T-helper 9 cell (primary cell): Measurements from ENCODE around the gene CCDC107.
"Not testable (repeated sequence)": the region's sequence is repeated elsewhere in the genome, so short reads cannot be mapped to it uniquely, and the experiment has no call there.

Experiments used
- DNase-seq: peaks from one replicate; pipeline ENCODE4 v3.0.0-alpha.2; 2020

Gene CCDC107

DNA sequence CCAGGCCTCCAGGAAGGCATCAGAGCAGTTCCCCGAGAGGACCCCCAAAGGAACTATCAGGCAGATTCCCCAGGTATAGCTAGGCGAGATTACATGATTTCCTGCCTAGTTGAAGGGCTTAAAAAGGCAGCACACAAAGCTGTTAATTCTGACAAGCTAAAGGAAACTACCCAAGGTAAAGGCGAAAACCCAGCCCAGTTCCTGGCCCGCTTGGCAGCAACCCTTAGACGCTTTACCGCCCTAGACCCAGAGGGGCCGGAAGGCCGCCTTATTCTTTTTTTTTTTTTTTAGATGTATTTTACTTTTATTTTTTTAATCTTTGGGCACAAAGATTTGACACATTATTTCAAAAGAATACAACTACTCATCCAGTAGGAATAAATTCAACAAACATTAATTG, 19.3 kb upstream of the CCDC107 start:
- DNase-seq: not testable (repeated sequence)

DNA sequence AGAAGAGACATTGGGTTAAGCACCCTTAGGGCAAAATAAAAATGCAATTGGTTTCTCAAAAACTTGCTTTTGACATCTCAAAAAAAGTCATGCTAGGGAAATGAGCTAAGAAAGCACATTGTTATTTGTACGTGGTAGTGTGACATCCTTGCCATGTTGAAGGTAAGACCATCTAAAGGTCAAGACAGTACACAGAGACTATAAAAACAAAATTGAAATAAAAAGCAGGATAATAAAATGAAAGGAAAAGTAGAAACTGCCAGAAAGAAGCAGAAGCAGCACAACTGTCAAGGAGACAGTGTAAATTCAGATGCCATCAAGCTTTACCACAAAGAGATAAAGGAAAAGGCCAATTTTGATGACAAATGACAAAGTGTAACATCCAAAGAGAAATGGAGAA, 18.9 kb upstream of the CCDC107 start:
- not testable (repeated sequence) for DNase-seq

DNA sequence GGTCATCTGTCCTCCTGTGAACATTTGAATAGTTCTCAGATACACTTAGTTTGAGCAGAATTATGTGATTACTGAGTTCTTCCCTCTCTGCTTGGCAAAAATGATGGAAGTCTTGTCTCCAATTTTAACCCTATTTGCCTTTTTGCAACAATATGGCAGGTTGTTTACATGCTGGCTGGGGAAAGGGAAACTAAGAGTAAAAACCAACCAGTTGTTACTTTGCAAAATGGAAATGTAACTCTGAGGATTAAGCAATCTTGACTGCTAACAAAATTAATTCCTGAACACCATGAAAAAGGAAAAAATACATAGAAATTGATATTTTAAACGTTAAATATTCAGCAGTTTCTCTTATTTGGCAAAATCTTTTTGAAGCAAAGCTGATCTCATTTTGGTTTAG, 18.5 kb upstream of the CCDC107 start:
- DNase-seq: no peak

DNA sequence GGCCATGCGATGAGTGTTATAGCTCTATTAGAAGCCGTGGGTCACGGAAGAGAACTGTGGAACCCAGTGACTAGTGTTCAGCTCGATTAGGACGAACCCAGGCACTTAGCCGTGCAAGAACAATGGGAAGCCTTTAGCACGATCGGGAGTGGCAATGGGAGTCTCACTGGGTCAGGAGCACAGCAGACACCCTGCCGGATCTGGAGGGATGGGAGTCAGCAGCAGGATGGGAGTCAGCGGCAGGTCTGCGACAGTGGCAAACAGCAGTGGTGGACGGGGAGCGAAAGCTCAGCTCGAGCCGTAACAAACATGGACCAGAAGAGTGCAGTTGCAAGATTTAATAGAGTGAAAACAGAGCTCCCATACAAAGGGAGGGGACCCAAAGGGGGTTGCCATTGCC, 17.7 kb upstream of the CCDC107 start:
- DNase-seq: not testable (repeated sequence)

DNA sequence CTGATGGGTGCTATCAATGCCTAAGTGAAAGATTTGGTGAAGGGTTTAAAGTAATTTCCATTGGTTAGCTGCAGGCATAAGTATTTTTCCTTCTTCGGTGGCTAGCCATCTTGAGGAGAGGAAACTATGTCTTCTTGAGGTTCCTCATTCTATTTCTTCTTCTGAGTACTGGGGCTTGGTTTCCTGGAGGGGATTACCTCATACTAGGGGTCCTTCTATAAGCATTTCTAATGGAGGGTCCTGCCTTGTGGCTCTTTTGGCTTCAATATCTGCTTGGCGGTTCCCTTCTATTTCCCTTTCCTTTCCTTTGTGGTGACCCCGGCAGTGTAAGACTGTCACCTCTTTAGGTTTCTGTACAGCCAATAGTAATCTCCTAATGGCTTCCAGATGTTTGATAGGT, 16.6 kb upstream of the CCDC107 start:
- not testable (repeated sequence) for DNase-seq

DNA sequence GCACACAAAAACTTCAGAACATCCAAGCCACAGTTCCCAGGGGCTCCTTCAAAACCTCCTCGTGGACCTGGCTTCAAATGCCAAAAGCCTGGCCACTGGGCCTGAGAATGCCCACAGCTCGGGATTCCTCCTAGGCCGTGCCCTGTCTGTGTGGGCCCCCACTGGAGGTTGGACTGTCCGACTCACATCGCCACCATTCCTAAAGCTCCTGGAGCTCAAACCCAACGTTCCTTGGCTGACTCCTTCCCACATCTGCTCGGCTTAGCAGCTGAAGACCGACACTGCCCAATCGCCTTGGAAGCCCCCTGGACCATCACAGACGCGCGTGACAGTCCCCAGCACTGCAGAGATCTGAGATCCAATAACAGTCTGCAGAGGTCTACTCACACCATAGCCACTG, 15.0 kb upstream of the CCDC107 start:
- DNase-seq: no peak

DNA sequence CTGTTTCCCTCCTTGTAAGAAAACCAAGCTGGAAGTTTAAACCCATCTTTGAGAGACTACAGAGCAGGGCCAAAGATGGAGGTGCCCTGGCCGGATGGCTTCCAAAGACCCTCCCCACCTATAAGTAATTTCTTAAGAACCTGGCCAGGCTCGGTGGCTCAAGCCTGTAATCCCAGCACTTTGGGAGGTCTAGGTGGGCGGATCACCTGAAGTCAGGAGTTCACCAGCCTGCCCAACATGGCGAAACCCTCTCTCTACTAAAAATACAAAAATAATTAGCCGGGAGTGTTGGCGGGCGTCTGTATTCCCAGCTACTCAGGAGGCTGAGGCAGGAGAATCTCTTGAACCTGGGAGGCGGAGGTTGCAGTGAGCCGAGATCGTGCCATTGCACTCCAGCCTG, 12.4 kb upstream of the CCDC107 start:
- not testable (repeated sequence) for DNase-seq

DNA sequence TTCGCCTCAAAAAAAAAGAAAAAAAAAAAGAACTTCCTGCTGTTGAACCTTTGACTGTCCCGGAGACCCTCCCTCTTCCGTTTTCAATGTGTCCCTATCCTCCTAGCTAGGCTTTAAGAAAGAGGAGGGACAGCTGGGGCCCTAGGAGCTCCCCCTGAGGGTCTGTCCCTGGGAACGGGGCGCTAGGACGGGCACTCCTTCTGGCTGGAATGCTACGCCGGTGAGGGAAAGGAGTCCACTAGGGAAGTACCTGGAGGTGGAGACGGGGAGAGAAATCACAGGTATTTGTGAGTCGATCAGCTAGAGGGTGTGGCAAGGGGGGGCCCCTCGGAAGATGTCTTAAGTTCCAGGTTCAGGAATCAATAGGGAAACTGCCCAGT, 11.9 kb upstream of the CCDC107 start:
- no peak for DNase-seq

DNA sequence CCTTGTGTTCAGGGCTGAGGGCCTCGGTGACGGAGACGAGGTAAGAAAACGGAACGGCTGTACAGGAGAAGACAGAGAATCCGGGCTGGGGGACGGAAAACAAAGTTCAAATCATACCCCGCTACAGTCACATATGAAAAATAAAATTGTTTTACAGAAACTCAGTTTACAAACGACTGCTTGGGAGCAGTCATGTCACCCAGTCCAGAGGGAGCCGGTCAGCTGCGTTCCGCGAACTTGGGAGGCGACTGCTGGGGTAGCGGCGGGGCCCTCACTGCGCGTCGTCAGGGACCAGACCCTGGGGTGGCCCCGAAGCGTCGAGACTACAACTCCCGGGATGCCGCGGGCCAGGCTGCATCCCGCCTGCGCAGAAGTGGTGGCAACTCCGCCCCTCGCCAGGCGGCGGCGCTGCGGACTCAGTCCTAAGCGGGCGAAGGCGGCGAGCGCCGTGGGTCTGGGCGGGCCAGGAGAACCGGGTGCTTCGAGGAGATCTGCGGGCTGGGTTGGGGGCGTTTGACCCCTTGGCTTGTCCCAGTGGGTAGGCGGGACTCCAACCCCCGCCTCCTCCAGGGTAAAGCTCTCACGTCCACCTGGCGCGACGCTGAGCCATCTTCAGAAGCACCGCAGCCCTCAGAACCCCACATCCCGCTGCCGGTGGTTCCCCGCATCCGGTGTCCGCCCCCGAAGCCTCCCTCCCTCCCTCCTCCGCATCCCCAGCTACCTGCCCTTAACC, 11.4 kb upstream of the CCDC107 start:
- peak; percentile 90 for DNase-seq

DNA sequence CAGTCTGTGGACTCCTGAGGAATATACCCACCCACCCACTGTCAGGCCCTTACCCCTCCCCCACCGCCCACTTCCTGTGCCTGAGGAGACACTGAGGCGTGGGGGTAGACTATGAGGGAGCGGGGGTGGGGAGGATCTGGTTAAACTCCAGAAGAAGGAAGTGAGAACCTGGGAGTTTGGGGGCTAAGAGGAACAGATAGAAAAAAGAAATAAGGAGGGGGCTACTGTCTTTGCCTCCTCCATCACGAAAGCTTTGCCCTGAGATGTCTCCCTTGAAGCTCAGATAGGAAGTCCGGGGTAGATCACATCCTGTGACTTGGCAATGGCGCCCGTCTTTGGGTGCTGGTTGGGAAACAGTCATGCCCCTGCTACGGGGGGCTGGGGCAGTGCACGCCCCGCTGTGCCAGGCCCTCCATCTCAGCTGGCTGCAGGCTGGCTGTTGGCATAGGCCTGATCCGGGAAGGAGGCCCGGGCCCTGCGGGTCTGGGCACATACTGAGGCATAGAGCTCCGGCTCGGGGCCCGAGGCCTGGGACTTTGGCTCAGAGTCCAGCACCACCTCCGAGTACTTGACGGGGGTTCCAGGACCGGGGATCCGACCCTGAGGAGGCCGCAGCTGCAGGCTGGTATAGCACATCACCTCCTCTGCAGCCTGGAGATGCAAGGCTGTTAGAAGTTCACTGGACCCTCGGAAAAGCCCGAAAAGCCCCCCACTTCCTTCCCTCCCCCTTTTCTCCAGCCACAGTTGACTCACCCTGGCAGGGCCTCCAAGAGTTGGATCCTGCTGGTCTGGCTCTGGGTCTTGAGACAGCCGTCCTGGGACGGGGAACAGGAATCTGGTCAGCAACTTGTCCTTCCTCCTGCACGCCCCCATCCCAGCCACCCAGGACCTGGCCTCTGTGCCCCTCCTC, 8.4 kb upstream of the CCDC107 start:
- peak; percentile 23 for DNase-seq

DNA sequence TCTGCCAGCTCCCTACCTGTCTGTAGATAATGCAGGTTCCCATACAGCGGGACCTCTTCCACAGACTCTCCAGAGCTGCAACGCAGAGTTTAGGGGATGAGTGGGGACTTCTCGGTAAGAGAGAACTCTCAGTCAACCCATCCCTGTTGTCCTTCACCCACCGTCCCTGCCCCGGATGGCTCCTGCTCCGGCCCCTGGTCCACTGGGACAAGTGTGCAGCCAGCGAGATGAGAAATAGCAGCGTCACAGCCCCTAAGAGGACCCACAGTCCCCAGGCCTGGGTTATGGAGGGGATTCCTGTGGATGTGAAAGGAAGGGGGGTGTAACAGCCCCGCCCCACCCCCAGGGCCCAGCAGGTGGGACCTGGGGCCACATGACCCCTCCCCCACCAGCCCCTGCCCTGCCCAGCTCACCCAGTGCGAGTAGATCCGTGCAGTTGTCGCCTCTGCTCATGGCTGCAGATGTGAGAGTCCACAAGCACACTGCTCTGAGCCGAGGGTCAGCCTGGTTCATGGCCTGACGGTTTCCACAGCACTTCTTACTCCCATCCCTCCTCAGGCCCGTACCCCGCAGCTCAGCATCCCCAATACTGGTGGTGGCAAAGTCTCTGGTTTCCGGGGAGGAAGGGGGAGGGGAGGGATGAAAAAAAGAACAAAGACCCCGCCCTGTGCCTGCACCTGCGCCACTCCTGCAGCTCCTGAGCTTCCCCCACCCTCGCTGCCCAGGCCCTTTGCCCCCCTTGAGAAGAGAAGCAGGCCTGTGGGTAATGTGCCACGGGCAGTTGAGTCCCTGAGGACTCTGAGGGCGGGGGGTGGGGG, 7.5 kb upstream of the CCDC107 start, which contains the start of gene SIT1:
Gene SIT1, minus strand, starts transcription at position 591 of the 818 bp plus-strand sequence. Its CDS starts 78 bp downstream, at position 513.
- no peak for DNase-seq

DNA sequence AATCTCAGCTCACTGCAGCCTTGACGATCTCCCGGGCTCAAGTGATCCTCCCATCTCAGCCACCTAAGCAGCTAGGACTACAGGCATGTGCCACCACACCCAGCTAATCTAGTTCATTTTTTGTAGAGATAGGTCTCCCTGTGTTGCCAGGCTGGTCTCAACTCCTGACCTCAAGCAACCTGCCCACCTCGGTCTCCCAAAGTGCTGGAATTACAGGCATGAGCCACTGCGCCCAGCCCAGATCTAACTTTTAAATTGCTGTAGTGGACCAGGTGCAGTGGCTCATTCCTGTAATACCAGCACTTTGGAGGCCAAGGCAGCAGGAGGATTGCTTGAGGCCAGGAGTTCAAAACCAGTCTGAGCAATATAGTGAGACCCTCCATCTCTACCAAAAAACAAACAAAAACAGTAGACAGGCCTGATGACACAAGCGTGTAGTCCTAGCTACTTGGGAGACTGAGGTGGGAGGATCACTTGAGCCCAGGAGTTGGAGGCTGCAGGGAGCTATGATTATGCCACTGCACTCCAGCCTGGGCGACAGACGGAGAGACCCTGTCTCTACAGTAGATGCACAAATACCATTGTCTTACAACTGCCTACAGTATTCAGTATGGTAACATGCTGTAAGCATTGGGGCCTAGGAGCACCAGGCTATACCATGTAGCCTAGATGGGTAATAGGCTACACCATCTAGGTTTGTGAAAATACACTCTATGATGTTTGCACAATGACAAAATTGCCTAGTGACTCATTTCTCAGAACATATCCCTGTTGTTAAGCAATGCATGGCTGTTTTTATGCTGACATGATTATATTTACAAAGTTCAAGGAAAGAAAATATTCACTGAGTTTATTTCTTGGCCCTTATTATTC, 5.9 kb upstream of the CCDC107 start:
- no peak for DNase-seq

DNA sequence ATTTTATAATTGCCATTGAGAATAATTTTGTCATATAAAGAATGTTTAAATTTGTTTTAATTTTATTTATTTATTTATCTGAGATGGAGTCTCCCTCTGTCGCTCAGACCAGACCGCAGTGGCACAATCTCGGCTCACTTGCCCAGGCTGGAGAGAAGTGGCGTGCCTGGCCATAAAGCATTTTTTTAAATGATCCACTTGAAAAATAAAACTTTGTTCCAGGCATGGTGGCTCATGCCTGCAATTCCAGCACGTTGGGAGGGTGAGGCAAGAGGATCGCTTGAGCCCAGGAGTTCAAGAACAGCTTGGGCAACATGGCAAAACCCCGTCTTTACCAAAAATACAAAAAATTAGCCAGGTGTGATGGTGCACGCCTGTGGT, 5.3 kb upstream of the CCDC107 start:
- no peak for DNase-seq

DNA sequence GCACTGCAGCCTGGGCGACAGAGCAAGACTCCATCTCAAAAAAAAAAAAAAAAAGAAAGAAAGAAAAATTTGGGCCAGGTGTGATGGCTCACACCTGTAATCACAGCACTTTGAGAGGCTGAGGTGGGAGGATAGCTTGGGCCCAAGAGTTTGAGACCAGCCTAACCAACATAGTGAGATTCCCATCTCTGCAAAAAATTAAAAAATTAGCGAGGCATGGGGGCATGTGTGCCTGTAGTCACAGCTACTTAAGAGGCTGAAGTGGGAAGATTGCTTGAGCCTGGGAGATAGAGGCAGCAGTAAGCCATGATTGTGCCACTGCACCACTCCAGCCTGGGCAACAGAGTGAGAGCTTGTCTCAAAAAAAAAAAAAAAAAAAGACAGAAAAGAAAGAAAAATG, 4.5 kb upstream of the CCDC107 start:
- DNase-seq: no peak

DNA sequence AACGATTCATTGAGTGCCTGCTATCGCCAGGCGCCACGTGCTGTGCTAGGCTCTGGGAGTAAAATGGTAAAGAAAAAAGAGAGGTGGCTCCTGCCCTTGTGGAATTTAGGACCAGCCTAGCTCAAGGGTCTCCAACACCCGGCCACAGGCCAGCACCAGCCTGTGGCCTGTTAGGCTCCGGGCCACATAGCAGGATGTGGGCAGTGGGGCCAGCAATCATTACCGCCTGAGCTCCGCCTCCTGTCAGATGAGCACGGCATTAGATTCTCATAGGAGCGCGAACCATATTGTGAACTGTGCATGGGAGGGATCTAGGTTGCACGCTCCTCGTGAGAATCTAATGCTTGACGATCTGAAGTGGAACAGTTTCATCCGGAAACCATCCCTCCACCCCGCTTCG, 1.7 kb upstream of the CCDC107 start:
- DNase-seq: no peak

DNA sequence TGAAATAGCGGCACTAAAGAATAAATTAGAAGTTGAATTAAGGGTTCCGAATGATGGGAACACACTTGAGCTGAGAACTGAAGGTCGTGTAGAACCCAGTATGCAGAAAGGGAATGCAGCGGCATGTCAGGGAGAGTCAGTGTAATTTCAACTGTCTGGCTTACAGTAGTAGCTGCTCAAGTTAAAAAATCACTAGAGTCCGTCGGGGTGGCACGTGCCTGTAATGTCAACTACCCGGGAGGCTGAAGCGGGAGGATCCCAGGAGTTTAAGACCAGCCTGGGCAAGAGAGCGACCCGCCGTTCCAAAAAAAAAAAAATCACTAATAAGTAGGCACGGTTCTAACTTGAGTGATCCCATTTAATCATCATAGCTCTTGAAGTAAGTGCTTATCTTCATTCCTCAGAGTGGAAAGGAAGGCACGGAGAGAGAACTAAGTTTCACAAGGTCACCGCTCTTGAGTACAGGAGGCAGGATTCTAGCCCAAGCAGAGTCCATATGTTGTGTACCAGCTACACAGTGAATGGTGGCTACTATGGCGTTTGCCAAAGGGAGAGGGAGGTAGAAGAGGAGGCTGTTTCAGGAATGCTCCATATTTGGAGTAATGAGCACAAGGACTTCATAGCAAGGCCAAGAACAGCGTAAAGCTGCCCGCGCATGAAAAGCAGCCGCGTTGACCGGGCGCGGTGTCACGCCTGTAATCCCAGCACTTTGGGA, 1.1 kb upstream of the CCDC107 start:
- DNase-seq: no peak

DNA sequence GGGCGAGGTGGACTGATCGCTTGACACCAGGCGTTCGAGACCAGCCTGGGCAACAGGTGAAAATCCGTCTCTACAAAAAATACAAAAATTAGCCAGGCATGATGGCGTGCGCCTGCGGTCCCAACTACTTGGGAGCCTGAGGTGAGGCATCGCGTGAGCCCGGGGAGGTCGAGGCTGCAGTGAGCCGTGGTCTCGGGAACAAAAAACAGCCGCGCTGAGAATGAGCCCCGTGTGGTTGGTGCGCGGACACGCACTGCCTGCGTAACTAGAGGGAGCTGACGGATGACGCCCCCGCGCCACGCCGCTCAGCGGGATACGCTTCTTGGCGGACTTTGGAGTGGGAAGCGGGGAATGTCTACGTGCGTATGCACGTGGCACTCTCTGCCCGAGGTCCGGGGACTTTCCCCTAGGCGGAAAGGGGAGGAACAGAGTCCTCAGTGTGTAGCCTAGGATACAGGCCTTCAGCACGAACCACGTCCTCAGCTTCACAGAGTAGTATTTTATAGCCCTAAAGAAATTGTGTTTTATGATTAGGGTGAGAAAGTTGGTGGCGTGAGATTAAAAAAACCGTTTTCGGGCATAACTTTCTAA, 451 bp upstream of the CCDC107 start, which contains the start of gene RMRP:
Gene RMRP, minus strand, starts transcription at position 474 of the 591 bp plus-strand sequence.
- peak; percentile 75 for DNase-seq

DNA sequence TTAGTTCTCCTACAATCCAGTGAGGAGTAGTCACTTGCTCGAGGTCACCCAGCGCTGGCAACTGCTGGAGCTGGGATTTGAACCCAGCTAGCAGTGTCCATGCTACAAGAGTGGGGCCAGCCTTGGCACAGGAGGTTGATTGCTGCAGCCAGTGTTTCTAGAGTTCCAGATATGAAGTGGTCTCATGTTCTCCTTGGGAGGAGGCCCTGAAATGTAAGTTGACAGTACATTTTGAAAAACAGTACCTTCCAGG, 802 bp downstream of the CCDC107 start:
- no peak for DNase-seq

DNA sequence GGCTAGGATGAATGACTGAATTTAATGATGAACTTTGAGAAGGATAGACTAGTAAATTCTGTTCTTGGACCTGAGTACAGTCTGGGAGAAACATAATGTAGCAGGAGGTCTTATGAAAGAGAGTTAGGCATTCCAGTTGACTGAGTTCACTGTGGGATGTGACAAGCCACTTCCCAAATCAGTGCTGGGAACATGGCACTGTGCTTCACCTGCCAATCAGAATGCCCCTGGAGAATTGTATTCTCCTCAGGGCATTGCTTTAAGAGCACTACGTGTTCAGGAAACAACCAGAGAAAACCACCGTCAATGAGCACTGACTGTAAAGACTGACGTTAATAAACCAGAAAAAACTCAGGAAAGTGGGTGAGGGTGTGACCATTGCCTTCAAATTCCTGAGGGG, 1.2 kb downstream of the CCDC107 start:
- no peak for DNase-seq

DNA sequence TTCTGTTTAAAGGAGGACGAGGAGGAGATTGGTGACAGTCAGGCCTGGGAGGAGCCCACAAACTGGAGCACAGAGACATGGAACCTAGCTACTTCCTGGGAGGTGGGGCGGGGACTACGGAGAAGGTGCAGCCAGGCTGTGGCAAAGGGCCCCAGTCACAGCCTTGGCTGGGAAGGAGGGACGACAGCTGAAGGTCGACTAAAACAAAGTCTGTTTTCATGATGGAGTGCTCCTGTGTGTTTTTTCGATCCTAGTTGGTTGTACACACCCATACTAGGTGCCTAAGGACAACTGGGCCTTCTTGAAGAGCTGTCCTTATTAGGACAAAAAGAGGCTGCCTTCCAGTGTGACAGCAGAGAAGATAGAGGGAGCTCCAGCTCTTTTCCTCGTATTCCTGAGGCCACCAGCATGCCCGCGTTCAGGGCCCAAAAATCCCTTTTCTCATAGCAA, 2.9 kb downstream of the CCDC107 start:
- no peak for DNase-seq

DNA sequence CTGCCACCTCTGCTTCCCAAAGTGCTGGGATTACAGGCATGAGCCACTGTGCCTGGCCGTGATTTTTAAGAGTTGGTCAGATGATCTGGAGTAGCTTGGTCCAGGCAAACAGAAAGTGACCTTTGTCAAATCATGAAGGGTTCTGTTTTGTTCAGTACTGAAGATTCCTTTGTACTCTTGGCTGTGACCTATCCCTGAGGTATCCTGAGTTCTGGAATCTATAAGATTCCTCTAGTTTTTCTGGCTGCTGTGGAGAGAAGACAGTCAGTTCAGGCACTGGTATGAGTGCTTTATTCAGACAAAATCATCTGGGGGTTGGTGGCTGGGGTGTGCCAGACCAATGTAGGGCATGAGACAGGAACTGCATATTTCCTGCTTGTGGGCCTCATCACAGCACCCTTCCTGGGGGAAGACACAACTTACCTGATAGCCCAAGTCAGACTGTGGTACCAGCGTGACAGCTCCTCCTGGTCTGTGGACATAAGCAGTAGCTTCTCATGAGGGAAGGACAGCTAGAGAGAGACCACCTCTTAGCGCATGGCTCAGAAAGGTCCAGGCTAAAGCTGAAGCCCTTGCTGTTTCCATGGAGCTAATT, 3.8 kb downstream of the CCDC107 start:
- DNase-seq: peak; percentile 50
